Right cardiac atrium (tissue), 5 donors: ENCODE data around the gene PROSER3. TPM values are rescaled to one million over a fixed set of nuclear protein-coding genes. Genes with fewer than 3 reads are reported as not detected.

ENCODE experiments used
- ATAC-seq, 2 donors: fragments of 200-7000 bp; cut with Tn5 transposase; one replicate each; pipeline versions ENCODE4 v1.8.0 to v1.9.1; 2020; ENCODE audit warnings: moderate library complexity in 2 of 2, mild to moderate bottlenecking in 1 of 2
- DNase-seq, 3 donors: peaks; one replicate each; pipeline ENCODE4 v3.0.0-alpha.2; 2020
- H3K27ac ChIP-seq: one replicate; pipeline ENCODE4 v1.5.1; 2013; ENCODE audit warnings: mild to moderate bottlenecking, low read length, control low read depth, moderate library complexity
- H3K27me3 ChIP-seq: one replicate; pipeline ENCODE4 v1.6.1; 2013; ENCODE audit not compliant: control insufficient read depth, insufficient read depth
- H3K4me1 ChIP-seq: one replicate; pipeline ENCODE4 v1.6.1; 2013; ENCODE audit warnings: low read length; ENCODE audit not compliant: control insufficient read depth, insufficient read depth
- H3K4me3 ChIP-seq: one replicate; pipeline ENCODE4 v1.5.1; 2013; ENCODE audit warnings: low read length, control low read depth
- H3K9me3 ChIP-seq: one replicate; pipeline ENCODE4 v1.6.1; 2013; ENCODE audit warnings: low read length; ENCODE audit not compliant: control insufficient read depth
- WGBS: extraction: QIAGEN DNeasy Blood & Tissue Kit; methylation state at CpG from one replicate; pipeline ENCODE4 v1.1.7; 2013; 5-methylcytosine and 5-hydroxymethylcytosine counted together
- intact Hi-C, 4 donors: fragments of 100-400 bp; cut with DNase I; formaldehyde crosslinking; loops; one replicate each; pipeline versions ENCODE4 v1.11.0 to v1.14.0; 2022 to 2023
- polyA plus RNA-seq: library from polyadenylated mRNA; stranded (reverse); fragments of 200-250 nt; gene quantifications from one replicate; pipeline ENCODE4 v1.2.3, GENCODE V29; 2013
- total RNA-seq, 4 donors: library from RNA; stranded (reverse); fragmentation: NEBNext Ultra II Directional; extraction: Animal tissue kit (Norgen Biotek cat#: 25700); gene quantifications; one replicate each; pipeline ENCODE4 v1.2.1, GENCODE V29; 2021
- donor health status: healthy with polysubstance abuse.
- donor health status: DM: no; HTN: yes; CAD: no.
- donor health status: DM: no; HTN: no; CAD: no.
- donor health status: DM: no; HTN: yes; CAD: no; lungs with severe emphysema.
- donor health status: DM: yes; HTN: yes; CAD: no.

Gene PROSER3
- total and polyA plus RNA-seq, 5 donors: 5.6 to 10.3 (median 7.1) TPM

DNA sequence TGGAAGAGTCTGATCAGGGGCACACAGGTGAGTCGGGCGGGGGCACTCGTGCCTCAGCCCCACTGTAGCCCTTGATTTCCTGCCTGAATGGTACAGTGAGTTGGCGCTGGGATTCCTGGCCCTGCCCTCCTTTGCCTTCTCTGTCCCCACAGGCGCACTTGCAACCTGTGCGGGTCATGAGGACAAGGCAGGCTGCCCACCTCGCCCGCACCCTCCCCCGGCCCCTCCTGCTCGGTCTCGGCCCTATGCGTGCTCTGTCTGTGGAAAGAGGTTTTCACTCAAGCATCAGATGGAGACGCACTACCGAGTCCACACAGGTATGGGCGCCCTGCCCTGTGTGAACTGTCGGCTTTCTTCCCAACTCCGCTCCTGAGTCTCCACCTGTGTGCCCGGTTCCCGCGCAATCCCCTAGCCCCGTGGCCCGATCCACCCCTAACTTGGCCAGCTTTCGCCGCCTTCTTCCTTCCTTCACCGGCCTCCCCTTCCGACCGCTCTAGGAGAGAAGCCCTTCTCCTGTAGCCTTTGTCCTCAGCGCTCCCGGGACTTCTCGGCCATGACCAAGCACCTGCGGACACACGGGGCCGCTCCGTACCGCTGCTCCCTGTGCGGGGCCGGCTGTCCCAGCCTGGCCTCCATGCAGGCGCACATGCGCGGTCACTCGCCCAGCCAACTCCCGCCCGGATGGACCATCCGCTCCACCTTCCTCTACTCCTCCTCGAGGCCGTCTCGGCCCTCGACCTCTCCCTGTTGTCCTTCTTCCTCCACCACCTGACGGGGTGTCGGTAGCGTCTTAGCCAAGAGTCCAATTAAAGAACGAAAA is 41.8 kb upstream of the PROSER3 start:
- Histone ChIP-seq H3K9me3 (no peaks in the 10 kb centered on the region), H3K27ac (peak overlapping the region; percentile 79), H3K4me3 (peak overlapping the region; percentile 94), H3K27me3 (no peaks in the 10 kb centered on the region), H3K4me1 (peaks cover 3% of the 10 kb centered on the region)
- DNase-seq (peak; percentile 71 to 88 (median 88)), ATAC-seq (peak; percentile 42 to 58)
- intact Hi-C loops: loop anchor here in 2 of 4 donors (1.0 to 2.0 kb wide), 3 partner anchors 21 to 167 kb away; no protein-coding TSS in a partner anchor
- WGBS: 3% methylated on average over 52 of the region's 52 CpGs

DNA sequence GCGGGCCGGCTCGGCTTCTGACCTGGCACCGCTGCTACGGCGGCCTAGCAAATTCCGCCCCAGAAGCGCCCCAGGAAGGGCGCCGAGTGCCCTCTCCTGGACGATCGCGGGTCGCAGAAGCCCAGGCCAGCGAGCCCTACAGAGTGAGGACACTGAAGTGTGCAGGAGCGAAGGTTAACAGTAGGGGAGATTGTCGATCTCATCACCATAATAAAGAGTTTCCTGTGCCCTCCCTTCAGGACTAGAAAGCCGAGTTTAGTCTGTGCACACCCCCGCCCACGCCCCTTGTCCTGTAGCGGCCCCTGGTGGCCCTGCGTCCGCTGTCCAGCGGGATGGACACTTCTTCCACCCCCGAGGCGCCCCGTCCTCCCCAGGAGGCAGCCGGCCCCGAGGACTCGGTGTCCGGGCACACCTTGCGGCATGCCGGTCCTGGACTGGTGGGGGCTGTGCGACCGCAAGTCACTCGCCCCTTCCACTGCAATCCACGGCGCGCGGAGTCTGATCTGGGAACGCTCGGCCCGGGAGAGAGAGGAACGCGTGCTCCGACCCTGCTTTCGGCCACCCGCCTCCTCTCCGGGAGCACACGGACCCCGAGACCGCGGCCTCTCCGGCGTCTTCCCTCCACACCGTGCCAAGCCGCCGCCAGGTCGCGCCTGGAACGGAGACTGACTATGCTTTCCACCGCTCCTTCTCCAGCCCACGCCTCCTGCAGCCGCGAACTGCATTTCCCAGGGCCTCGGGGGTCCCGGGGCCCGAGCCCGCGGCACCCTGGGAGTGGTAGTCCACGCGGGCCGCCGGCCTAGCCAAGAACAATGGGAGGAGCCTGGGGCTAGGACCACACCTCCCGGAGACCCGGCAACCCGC is 40.9 kb upstream of the PROSER3 start:
- peaks cover 3% of the 10 kb centered on the region for H3K4me1 ChIP-seq
- no peaks in the 10 kb centered on the region for H3K9me3 ChIP-seq
- peak overlapping the region; percentile 79 for H3K27ac ChIP-seq
- H3K4me3 ChIP-seq: peak overlapping the region; percentile 94
- no peaks in the 10 kb centered on the region for H3K27me3 ChIP-seq
- intact Hi-C loops: loop anchor here in 2 of 4 donors (1.0 to 2.0 kb wide), 3 partner anchors 22 to 168 kb away; no protein-coding TSS in a partner anchor
- ATAC-seq (peak; percentile 95 to 96), DNase-seq (peak; percentile 97 to 99 (median 98))
- under 1% methylated on average over 77 of the region's 77 CpGs for WGBS

DNA sequence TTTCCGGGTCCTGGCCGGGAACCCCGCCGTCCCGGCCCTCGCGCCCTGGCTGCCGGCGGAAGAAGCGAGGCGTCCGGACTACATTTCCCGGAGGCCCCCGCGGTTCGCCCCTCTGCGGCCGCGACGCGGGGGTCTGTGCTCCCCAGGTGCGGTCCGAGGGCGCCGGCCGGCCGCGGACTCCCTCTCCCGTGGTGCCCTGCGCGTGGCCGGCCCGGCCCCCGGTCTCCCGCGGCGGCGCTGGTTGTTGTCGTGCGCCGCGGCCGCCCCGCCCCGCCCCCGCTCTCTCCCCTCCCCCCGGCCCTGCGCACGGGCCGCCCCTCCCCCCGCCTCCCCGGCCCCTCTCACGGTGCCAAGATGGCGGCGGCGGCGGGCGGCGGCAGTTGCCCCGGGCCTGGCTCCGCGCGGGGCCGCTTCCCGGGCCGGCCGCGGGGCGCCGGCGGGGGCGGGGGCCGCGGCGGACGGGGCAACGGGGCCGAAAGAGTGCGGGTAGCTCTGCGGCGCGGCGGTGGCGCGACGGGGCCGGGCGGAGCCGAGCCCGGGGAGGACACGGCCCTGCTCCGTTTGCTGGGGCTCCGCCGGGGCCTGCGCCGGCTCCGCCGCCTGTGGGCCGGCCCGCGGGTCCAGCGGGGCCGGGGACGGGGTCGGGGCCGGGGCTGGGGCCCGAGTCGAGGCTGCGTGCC is 40.2 kb upstream of the PROSER3 start, which contains the start of gene KMT2B:
KMT2B (plus strand) TSS at position 339 of the 680 bp plus-strand sequence; CDS start at position 355, 16 bp downstream.
- intact Hi-C loops: loop anchor here in 2 of 4 donors (2.0 kb wide), 2 partner anchors 23 to 169 kb away; no protein-coding TSS in a partner anchor
- no peaks in the 10 kb centered on the region for H3K9me3 ChIP-seq
- no peak for DNase-seq
- WGBS: under 1% methylated on average over 108 of the region's 109 CpGs
- peaks cover 3% of the 10 kb centered on the region for H3K4me1 ChIP-seq
- peak; percentile 82 for ATAC-seq
- peak within 1 kb of the TSS; percentile 79 for H3K27ac ChIP-seq
- H3K4me3 ChIP-seq: peak within 1 kb of the TSS; percentile 94
- H3K27me3 ChIP-seq: no peaks in the 10 kb centered on the region

DNA sequence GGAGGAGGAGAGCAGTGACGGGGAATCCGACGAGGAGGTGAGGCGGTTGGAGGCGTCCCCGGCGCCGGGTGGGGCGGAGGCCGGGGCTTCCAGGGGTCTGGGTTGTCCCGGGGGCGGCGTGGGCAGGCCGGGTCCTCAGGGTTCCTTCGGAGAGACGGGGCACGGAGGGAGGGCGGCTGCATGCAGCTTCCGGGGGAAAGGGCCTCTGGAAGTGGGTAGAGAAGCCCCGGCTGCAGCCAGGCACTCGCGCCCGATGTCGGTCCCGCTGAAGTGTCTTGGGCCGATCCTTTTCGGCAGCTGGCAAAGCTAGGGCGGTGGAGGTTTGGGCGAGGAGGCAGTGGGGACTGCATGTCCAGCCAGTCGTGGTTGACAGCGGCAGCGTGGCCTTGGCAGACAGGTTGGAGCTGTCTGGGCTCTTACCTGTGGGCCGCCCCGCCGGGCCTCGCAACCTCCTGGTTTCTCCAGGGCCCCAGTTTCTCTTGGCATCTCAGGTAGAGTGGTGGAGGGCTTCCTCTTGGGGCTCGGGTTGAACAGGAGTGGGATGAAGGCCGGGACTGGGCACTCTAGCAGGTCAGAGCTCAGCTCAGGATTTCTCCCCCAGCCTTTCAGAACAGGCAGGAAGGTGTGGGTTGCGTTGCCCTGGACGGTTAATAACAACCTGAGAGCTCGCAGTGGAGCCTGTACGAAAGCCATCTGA is 39.5 kb upstream of the PROSER3 start:
- DNase-seq: peak; percentile 55 to 82 (median 78)
- 1% methylated on average over 42 of the region's 42 CpGs for WGBS
- intact Hi-C loops: no loop called here

DNA sequence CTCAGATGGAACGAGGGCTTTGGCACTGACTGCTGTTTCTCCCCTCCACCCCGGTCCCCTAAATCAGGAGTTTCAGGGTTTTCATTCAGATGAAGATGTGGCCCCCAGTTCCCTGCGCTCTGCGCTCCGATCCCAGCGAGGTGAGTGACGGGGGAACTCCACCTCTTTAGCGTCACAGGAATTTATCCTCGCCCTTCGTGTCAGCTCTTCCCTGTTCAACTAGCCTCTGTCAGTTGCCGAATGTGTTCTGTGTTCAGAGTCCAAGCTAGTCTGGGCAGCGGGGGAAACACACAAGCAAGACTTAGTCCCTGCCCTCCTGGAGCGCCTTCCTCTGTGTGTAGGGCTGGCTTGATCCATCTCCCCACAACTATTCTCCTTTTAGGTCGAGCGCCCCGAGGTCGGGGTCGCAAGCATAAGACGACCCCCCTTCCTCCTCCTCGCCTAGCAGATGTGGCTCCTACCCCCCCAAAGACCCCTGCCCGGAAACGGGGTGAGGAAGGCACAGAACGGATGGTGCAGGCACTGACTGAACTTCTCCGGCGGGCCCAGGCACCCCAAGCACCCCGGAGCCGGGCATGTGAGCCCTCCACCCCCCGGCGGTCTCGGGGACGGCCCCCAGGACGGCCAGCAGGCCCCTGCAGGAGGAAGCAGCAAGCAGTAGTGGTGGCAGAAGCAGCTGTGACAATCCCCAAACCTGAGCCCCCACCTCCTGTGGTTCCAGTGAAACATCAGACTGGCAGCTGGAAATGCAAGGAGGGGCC is 38.4 kb upstream of the PROSER3 start:
- peaks cover 3% of the 10 kb centered on the region for H3K4me1 ChIP-seq
- peak in 2 of 3 donors; percentile 16 to 60 for DNase-seq
- H3K9me3 ChIP-seq: no peaks in the 10 kb centered on the region
- intact Hi-C loops: no loop called here
- no peak overlapping the region for H3K27ac ChIP-seq
- H3K27me3 ChIP-seq: no peaks in the 10 kb centered on the region
- 89% methylated on average over 32 of the region's 32 CpGs for WGBS
- peak overlapping the region; percentile 94 for H3K4me3 ChIP-seq
- ATAC-seq: no peak

More for the DNA sequence above, 39.5 kb upstream of the PROSER3 start:
- Histone ChIP-seq H3K4me1 (peaks cover 3% of the 10 kb centered on the region), H3K4me3 (peak overlapping the region; percentile 94), H3K27ac (peak overlapping the region; percentile 64), H3K9me3 (no peaks in the 10 kb centered on the region), H3K27me3 (no peaks in the 10 kb centered on the region)
- ATAC-seq: no peak

DNA sequence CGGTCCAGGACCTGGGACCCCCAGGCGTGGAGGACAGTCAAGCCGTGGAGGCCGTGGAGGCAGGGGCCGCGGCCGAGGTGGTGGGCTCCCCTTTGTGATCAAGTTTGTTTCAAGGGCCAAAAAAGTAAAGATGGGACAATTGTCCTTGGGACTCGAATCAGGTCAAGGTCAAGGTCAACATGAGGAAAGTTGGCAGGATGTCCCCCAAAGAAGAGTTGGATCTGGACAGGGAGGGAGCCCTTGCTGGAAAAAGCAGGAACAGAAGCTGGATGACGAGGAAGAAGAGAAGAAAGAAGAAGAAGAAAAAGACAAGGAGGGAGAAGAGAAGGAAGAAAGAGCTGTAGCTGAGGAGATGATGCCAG is 37.8 kb upstream of the PROSER3 start:
- H3K4me1 ChIP-seq: peaks cover 3% of the 10 kb centered on the region
- intact Hi-C loops: no loop called here
- no peaks in the 10 kb centered on the region for H3K9me3 ChIP-seq
- 91% methylated on average over 9 of the region's 9 CpGs for WGBS
- no peak for ATAC-seq
- no peaks in the 10 kb centered on the region for H3K27me3 ChIP-seq
- DNase-seq: peak in 1 of 3 donors; percentile 45
- no peak overlapping the region for H3K27ac ChIP-seq
- no peak overlapping the region for H3K4me3 ChIP-seq

DNA sequence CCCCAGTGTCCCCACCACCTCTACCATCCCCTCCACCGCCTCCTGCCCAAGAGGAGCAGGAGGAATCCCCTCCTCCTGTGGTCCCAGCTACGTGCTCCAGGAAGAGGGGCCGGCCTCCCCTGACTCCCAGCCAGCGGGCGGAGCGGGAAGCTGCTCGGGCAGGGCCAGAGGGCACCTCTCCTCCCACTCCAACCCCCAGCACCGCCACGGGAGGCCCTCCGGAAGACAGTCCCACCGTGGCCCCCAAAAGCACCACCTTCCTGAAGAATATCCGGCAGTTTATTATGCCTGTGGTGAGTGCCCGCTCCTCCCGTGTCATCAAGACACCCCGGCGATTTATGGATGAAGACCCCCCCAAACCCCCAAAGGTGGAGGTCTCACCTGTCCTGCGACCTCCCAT is 37.3 kb upstream of the PROSER3 start:
- Histone ChIP-seq H3K27ac (no peak overlapping the region), H3K4me1 (peaks cover 2% of the 10 kb centered on the region), H3K4me3 (no peak overlapping the region), H3K9me3 (no peaks in the 10 kb centered on the region), H3K27me3 (no peaks in the 10 kb centered on the region)
- DNase-seq (peak in 2 of 3 donors; percentile 15 to 45), ATAC-seq (no peak)
- 80% methylated on average over 17 of the region's 17 CpGs for WGBS
- intact Hi-C loops: no loop called here

DNA sequence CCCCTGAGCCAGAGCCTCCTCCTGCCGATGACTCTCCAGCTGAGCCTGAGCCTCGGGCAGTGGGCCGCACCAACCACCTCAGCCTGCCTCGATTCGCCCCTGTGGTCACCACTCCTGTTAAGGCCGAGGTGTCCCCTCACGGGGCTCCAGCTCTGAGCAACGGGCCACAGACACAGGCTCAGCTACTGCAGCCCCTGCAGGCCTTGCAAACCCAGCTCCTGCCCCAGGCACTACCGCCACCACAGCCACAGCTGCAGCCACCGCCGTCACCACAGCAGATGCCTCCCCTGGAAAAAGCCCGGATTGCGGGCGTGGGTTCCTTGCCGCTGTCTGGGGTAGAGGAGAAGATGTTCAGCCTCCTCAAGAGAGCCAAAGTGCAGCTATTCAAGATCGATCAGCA is 36.6 kb upstream of the PROSER3 start:
- Histone ChIP-seq H3K27ac (no peak overlapping the region), H3K4me1 (no peaks in the 10 kb centered on the region), H3K27me3 (no peaks in the 10 kb centered on the region), H3K9me3 (no peaks in the 10 kb centered on the region), H3K4me3 (no peak overlapping the region)
- 93% methylated on average over 16 of the region's 16 CpGs for WGBS
- ATAC-seq (no peak), DNase-seq (peak in 1 of 3 donors; percentile 38)
- intact Hi-C loops: no loop called here

DNA sequence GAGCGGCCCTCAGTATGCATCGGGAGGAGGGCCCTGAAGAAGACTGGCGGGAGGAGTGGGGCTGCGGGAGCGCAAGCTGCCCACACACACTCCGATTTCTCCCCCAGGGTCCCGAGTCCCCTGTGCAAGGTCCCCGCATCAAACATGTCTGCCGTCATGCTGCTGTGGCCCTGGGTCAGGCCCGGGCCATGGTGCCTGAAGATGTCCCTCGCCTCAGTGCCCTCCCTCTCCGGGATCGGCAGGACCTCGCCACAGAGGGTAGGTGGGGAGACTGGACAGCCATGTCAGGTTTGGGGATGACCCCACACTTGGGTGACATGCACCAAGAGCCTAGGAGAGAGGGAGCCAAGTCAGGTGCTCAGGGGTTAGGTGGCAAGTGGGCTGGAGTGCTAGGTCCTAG is 35.5 kb upstream of the PROSER3 start:
- ATAC-seq: no peak
- Histone ChIP-seq H3K27me3 (no peaks in the 10 kb centered on the region), H3K4me1 (no peaks in the 10 kb centered on the region), H3K9me3 (no peaks in the 10 kb centered on the region), H3K27ac (no peak overlapping the region), H3K4me3 (no peak overlapping the region)
- DNase-seq: no peak
- WGBS: 94% methylated on average over 14 of the region's 14 CpGs
- intact Hi-C loops: no loop called here
